Measurements from ENCODE around the gene FN1.

Gene FN1

GRCh38 chr2:215429424-215429823, 6.4 kb downstream of the FN1 start:
- no peak for FAIRE-seq
- TF ChIP-seq CTCF (IDR thresholded peaks at IDR 0.05; ENCODE audit: insufficient read depth, missing control alignments), result no peak
- no peak for DNase-seq (ENCODE audit: insufficient read length, low spot score)

GRCh38 chr2:215428060-215428910, 7.6 kb downstream of the FN1 start:
- no peak for DNase-seq (ENCODE audit: insufficient read length, low spot score)
- FAIRE-seq, result no peak
- TF ChIP-seq CTCF (IDR thresholded peaks at IDR 0.05; ENCODE audit: insufficient read depth, missing control alignments), result no peak

- FAIRE-seq (no peak), DNase-seq (ENCODE audit: insufficient read length, low spot score) (no peak)
- TF ChIP-seq CTCF (IDR thresholded peaks at IDR 0.05; ENCODE audit: insufficient read depth, missing control alignments), result no peak
Observed at GRCh38 chr2:215427585-215427984, 8.3 kb downstream of the FN1 start.

GRCh38 chr2:215425021-215425782, 10.7 kb downstream of the FN1 start:
- FAIRE-seq (no peak), DNase-seq (ENCODE audit: insufficient read length, low spot score) (no peak)
- TF ChIP-seq CTCF (IDR thresholded peaks at IDR 0.05; ENCODE audit: insufficient read depth, missing control alignments), result no peak

GRCh38 chr2:215423928-215424540, 11.8 kb downstream of the FN1 start:
- DNase-seq (ENCODE audit: insufficient read length, low spot score) (no peak), FAIRE-seq (no peak)
- no peak for TF ChIP-seq CTCF (IDR thresholded peaks at IDR 0.05; ENCODE audit: insufficient read depth, missing control alignments)

- FAIRE-seq, result no peak
- no peak for DNase-seq (ENCODE audit: insufficient read length, low spot score)
- TF ChIP-seq CTCF (IDR thresholded peaks at IDR 0.05; ENCODE audit: insufficient read depth, missing control alignments), result no peak
Observed at GRCh38 chr2:215423234-215423633, 12.6 kb downstream of the FN1 start.
